Activated effector memory CD4-positive, alpha-beta T cell treated with Interleukin-2 at 50 U/mL for 16 hours (primary cell): Measurements from ENCODE around the gene XYLT1.

Source experiments
- DNase-seq: peaks from one replicate; pipeline ENCODE4 v3.0.0-alpha.2; 2020

XYLT1 gene

GRCh38 chr16:17070882-17071592 is 399.7 kb downstream of the XYLT1 start:
- peak; percentile 57 for DNase-seq

- no peak for DNase-seq
These were observed 401.1 kb downstream of the XYLT1 start for GRCh38 chr16:17069681-17070080.

DNA sequence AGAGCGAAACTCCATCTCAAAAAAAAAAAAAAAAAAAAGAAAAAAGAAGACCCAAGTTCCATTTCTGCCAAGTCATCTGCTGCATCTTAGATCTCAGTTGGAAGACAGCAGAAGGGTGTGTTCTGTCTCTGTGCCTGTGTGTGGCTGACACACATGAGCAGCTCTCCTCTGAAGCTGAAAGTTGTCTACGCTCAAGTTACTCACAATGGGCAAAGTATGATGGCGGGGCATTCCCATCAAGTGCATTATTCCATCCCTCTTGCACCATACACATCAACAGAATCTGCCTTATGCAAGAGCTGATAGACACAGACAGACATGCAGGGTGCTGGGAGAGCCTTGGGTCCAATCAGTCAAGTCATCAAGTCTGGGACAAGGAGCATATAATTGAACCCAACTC is 402.2 kb downstream of the XYLT1 start:
- no peak for DNase-seq

DNA sequence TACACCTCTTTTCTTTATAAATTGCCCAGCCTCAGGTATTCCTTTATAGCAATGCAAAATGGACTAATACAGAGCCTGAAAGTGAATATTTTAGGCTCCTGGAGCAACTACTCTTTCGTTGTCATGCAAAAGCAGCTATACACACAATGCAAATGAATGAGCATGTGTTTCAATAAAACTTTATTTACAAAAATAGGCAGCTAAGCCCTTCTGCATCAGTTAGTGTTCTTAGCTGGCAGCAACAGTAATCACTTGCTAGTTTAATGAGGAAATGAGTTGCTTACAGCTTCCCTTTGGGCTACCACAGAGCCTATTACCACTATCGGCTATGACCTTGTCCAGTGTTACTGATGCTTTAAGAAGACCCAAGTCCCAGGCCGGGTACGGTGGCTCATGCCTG is 402.9 kb downstream of the XYLT1 start:
- no peak for DNase-seq

DNA sequence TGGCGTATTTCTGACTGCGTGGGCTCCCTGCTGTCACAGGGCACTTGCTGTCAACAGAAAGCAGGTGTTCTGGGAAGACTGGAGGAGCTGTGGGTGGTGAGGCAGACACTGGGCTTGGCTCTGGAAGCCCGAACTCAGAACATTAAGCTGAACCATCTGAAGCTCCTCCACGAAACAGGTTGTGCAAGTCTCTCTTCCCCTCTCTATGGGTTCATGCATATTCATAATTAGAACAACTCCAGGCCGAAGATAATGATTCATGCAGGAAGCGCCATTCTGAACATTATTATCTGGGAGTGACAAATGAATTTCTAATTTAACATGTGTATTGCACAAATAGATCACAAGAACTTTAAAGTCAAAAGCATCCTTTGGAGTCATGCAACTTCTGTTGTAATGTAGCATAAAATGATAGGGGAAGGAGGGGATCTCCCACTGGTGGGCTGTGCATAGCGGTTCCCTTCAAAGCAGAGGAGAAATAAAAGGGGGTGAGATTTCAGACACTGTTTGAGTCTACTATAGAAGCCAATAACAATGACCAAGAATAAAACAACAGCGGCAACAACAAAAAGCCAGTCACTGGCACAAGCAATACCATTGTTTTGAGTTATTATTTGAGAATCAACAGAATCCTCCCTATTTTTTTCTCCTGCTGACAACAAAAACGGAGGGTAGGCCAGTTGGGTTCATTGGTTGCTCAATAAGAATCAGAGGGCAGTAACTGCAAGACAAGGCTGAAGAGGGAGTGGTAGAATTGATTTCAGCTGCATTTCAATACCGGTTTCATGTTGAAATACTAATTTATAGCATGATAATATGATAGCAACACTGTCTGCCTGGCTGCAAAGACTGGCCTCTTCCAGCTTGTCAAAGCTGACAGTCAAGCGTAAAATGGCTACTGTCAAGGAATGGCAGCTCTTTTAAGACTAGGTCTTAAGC is 407.3 kb downstream of the XYLT1 start:
- DNase-seq: no peak

GRCh38 chr16:17062676-17063075 is 408.1 kb downstream of the XYLT1 start:
- DNase-seq: no peak

DNA sequence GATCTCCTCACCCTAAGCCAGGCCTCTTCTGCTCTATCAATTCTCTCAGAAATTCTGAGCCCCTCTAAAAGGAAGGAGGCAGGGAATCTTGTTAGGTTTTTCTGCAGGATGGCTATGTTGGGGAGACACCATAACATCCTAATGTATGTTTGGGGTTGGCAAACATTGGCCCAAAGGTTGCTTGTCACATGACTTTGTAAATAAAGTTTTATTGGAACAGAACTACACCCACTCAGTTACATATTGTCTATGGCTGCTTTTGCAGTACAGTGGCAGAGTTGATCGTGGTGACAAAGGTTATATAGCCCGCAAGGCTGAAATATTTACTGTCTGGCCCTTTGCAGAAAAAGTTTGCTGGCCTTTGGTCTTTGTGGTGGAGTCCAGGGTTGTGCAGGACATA is 409.4 kb downstream of the XYLT1 start:
- DNase-seq: no peak

GRCh38 chr16:17058471-17058870 is 412.3 kb downstream of the XYLT1 start:
- no peak for DNase-seq

GRCh38 chr16:17056666-17057065 is 414.1 kb downstream of the XYLT1 start:
- no peak for DNase-seq

DNA sequence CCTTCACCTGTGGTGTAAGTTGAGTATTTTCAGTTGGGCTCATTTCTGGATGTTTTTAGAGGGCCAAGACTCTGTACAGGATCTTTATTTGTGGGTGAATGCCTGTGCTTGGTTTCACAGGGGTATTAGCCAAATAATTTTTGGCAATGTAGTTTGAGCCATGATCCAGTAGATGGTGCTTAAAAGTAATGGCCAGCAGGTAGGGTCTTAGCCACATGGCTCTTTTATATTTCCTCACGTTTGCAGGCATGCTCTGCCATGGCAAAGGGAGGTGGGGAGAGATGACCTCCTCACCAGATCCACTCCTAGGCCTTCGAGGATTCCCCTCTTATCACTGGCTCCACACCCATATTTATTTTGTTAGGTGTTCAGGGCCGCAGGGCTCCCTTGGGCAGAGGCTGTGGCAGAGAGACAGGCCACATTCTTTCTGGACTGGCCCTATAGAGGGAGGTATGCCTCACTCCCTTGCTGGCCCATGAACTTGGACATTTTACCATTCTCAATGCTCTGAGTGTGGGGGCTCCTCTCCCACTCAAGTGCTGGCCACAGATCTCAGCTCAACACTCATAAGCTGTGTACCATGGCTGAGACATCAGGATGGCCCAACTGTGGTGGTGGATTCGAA is 417.1 kb downstream of the XYLT1 start:
- no peak for DNase-seq
